GM19023 (cell line): ENCODE measurements around the gene SYNJ2.
A peak's percentile ranks its signal among the peaks of the same experiment; 100 is the strongest.

Experiments
- ATAC-seq: cut with Tn5 transposase; IDR thresholded peaks from one replicate; pipeline ENCODE4 v1.9.1; 2021; ENCODE audit warnings: mild to moderate bottlenecking, moderate library complexity; ENCODE audit not compliant: unreplicated experiment

SYNJ2 gene

DNA sequence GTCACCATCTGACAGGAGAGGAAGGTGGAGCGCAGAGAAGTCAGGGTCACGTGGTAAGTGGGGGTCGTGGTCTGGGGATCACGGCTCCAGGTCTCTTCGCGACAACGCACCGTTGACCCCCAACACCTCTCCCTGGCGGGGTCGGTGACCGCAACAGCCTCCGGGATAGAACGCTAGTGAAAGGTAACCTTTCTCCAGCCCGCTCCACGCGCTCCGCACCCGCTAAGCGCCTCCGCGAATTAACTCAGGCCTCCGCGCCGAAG is 600 bp upstream of the SYNJ2 start:
- ATAC-seq: peak; percentile 33

DNA sequence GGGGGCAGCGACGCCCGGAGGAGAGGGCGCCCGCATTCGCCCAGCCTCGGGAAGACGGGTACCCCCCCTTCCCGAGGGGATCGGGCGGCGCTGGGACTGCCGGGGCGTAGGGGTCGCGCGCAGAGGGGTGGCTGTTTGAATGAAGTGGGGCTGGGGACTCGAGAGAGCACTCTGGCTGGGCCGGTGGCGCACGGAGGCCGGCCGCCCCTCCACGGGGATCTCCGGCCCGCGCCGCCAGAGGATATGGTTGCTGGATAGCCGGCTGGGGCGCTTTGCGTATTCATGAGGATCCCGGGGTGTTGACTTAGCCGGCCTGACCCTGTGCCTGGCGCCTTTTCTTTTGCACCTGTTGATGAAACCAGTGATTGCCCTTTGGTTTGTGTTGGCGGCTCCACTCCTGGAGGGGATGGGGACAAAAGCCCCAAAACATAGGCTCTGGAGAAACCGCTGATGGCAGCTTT is 469 bp downstream of the SYNJ2 start:
- ATAC-seq: peak; percentile 36

DNA sequence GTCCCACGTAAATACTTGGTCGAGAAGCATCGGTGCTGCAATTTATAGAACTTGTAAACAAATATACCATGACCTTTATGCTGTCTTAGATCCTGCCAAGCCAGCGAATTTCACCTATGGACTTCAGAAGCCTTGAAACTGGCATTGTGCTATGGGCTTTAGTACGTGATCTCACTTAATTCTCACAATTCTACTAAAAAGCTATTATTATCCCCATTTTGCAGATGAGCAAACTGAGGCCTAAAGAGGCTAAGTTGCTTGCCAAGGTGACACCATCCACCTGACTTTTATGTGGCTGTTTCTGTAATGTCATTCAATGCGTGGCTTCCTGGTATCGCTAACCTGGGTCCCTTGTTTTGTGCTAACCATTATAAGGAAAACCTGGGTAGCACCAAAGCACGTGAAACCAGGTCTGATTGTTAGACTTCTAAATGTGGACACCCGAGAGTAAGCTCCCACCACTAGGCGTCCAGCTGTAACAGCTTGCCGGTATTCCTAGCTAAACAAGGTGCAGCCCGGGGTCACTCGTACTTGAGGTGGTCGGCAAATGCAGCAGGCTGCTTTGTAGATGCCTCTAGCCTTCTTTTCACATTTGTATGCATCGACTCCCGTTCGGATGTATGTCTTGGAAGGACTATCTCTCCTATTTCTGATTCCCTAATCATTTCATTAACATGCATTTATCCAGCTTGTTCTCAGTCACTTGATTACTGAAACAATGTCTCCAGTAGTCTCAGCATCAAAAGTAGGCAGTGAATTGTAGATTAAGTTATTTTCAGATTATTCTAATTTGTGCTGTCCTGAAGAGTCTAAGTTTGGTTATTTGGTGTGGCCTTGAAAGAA is 1.1 kb downstream of the SYNJ2 start:
- ATAC-seq: no peak

DNA sequence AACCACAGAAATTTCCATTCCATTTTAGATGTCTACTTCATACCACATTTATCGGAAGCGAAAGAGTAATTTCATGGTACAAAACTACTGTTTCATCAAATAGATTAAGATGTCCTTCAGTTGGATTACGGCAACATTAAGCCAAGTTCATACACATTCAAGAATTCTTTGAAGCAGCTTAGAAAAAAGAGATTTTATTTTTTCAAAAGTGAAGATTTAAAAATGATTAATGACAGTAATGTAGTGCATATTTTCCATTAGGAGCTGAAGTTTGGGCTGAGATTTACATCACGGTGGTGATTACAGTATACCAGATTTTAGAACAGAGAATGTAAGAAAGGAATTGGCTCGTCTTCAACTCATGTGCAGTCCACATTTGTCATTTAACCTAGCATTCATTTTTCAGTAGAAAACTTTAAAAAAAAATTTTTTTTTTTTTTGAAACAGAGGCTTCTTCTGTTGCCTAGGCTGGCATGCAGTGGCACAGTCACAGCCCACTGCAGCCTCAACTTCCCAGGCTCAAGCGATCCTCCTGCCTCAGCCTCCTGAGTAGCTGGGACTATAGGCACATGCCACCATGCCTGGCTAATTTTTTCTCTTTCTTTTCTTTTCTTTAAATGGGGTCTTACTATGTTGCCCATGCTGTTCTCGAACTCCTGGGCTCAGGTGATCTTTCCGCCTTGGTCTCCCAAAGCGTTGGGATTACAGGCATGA is 1.9 kb downstream of the SYNJ2 start:
- no peak for ATAC-seq

DNA sequence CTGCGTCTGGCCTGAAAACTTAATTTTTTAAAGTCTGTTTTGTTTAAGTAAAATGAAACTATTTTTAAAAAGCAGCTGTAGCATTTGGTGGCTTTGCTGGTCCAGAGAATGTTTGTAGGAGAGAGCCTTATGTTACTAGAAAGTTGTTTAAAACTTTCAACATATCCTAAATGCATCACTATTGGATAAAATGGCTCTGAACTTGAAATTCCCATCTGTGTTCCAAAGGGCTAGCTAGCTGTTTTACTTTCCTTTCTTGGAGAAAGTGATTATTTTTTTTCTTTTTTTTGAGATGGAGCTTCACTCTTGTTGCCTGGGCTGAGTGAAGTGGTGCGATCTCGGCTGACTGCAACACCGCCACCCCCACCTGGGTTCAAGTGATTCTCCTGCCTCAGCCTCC is 2.5 kb downstream of the SYNJ2 start:
- no peak for ATAC-seq

DNA sequence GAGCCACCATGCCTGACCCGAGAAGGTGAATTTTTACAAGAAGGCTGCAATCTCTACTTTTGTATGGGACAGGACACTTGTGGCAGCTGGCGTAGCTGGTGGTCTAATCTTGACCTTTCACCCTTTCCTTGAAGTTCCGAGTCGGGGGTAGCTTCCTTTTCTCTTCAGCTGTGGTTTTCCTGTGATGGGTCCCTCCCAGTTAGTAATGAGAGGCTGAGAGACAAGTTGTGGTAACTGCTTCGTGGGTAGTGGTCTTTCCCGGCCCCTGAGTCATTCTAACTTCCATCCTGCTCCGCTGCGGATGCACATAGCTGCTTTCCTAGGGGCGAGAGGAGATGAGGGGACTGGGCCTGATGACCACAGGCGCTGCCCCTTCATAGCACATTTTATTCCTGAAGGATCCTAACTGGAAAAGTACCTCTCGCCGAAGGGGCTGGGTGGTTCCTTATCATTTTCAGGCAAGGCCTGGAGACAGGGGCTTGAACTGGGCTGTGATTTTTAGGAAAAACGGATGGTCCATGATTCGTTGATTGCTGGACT is 3.1 kb downstream of the SYNJ2 start:
- no peak for ATAC-seq

DNA sequence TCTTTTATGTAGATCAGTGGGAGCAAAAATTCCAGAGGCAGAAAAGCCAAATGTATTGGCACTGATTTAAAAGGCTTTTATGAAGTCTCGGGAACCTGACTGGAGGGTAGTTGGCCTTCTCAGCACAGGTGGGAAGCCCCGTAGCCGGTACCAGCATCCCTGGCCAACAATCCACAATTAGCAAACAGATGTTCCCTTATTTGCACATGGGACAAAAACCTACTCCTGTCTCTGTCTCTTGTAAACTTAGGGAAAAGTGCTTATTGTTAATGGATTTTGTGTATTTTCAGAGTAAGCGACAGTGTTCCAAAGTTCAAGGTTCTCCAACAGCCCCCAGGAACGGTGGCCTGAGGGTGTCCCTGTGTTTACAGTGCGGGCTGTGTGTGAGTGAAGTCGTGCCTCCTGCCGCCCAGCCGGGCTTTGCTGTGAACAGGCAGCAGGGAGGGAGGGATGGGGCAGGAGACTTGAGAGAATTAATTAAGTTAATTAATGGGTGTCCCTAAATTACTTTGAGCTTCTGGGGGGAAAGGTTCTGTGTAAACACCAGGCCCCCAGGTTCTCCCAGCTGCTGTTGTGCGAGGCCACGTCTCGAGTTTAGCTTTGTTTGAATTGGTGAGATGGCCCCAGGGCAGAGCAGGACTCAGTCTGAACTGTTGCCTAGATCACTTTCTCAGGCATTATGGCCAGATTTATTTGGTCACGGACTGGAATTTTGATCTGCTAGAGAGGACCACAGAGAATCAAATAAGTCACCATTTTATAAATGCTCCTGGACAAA is 3.9 kb downstream of the SYNJ2 start:
- ATAC-seq: no peak

DNA sequence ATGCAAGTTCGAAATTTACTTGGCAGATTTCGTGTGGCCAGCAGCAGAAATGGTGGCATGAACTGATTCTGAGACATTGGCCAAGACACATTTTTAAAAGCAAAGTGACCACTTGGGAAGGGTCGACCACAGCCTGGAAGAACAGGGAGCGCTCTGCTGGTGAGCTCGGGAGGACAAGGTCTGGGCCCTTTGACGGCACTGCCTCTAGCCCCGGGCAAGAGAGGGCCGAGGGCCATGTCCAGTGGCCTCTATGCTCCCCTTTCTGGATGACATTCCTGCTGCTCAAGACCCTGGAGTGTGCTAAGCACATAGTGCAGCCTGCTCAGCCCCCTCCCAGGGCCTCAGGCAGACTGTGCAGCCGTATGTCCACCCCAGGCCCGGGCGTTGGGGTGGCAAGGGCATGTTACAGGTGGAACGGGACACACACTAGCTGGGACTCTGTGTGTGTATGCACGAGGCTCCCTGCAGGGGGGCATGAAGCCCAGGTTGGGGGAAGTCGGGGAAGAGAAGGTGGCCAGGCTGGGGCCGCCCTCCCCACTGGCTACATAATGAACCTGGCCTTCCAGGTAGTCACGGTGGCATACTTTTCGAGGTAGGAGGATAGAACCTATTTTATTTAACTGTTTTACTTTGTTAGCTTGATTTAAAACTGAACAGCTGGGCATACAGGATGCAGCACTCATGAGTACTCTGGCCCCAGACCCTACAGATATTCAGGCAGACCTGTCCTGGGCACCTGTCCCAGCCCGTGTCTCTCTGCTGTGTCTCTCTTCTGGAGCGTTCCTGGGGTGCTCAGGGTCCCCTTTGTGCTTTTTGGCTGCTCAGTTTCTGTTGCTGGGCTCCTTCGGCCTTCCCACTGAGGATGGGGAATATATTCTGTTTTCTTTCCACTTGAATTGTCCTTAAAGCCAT is 6.4 kb downstream of the SYNJ2 start:
- ATAC-seq: no peak

DNA sequence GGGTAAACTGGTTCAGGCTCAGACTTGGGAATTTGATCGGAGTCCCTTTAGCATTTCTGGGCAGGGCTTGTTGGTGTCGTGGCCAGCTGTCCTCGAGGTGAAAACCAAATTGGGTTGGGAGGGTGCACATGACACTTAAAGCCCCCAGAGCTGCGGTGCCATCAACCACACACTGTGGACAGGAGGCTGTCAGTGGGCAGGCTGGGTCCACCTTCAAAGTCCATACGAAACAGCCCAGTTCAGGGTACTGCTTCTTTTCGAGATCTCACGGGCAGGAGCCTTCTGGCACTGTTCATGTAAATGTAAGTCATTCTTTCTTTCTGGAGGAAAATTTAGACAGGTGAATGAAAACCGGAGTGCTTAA is 7.0 kb downstream of the SYNJ2 start:
- ATAC-seq: no peak

DNA sequence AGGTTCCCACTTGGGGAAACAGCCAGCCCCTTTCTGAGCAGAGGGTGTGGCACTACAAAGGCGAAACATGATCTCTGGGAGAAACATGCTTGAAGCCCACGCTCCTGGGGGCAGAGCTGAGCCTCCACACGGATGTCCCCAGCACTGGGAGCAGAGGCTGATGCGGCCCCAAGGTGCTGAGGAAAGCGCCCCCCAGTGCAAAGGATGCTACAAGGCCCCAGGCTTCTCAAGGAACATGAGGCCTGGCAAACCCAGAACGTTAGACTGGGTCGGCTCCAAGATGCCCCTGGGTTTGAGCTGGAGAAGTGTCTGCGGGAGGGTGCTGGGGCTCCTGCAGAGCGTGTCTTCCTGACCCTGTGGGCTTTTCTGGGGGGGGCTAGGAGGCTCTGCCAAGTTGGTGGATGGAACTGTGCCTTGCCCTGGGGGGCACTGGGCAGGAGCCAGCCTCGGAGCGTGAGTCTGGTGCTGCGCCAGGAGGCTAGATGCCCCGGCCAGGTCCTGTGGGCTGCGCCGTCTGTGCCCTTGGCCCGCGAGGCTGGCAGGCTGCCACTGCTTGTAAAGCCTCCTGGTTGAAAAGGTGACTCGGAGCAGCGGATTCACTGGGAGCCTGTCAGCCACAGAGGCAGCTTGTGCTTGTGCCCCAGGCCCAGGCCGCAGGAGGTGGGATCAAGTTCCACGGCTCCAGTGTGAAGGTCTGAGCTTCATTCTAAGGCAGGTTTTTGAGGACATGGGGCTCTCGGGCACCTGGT is 8.1 kb downstream of the SYNJ2 start:
- no peak for ATAC-seq

DNA sequence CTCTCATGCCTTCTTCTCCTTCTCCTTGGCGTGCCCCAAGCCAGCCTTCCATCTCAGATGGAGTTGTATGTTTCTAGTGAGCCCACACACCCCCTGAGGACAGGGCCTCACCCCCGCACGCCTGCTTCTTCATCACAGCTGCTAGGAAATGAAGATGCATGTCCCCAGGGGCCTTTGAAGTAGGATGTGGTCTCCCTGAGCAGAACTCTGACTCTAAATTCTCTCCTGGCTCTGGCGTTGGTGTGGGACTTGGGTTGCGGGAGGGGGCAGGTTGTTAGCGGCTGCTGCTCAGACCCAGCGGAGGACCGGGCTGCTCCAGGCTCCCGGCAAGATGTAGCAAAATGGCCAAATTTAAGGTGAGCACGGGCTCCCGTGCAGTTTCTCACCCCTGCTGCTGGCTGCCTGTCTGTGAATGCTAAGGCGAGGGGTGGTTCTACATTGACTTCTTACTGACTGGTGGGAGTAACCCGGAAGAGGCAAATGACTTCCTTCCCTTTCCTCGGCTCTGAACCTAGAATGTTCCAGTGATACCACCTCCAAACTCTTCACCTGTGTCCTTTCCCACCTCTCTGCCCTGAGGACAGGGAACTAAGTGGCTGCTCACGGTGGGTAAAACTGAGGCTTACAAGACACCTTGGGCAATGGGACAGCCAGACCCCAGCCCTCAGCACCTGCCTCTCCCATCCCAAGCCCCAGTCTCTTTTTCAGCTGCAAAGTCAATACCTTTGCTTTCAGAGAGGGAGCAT is 8.8 kb downstream of the SYNJ2 start:
- no peak for ATAC-seq

DNA sequence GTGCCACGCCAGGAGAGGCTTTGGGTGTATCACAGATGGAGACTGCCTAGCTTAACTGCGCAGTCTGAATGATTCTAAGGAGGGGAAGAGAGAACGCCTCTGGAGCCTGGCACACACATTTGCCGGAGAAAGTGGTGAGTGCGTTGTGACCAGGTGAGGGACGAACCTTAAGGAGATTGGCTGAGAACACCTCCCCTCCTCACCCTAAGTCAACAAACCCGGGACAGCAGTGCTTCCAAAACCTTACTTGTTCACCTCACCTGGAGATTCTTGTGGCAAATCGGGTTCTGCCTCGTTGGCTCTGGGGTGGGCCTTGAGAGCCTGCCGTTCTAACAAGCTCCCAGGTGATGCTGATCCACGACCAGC is 9.4 kb downstream of the SYNJ2 start:
- ATAC-seq: no peak

DNA sequence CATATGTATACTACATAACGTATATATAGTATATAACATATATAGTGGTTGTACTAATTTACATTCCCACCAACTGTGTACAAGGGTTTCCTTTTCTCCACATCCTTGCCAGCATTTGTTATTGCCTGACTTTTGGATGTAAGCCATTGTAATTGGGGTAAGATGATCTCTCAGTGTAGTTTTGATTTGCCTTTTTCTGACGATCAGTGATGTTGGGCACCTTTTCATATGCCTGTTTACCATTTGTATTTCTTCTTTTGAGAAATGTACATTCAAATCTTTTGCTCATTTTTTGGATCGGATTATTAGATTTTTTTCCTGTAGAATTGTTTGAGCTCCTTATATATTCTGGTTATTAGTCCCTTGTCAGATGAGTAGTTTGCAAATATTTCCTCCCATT is 11.4 kb downstream of the SYNJ2 start:
- ATAC-seq: no peak

DNA sequence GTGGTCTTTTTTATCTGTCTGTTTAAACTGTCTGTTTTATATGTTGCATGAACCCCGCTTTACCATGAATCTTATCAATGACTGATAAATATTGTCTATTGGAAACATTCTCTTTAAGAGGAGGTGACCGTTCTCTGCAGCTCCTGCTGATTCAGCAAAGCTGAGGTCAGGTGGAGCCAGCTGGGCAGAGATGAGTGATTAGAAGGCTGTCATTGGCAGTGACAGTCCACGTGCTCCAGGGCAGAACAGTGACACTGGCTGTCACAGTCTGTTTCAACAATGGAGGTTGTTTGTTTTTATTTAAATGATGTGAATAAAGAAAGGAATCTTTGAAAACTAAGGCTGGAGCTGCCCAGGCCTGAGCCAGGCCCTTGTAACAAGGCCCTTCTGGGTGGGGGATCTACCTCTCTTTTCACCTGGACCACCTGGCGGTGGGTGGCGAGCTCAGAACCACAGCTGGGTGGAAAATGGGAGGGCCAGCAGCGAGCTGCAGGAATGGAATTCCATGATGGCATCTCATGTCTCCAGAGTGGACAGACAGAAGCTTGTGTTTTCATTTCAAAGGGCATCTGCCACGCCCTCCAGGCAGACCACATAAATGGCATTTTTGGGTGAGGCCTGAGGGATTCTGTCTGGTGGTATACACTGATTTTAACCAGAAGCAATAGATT is 12.6 kb downstream of the SYNJ2 start:
- ATAC-seq: no peak

DNA sequence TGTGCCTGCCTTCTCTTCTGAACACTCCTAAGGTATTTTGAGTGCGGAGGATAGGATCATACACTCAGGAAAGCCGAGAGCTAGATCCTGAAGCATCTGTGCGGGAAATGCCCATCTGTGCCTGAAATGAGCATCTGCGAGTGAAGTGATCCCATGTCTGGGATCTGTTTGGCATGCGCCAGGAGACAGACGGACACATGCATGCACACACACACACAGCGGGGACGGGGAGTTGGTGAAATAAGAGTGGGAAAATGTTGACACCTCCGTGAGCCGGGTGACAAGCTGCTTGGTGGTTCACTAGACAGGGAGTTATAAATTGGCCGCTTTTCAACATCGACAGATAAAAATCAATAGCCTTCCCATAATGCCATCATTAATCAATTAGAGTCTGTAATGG is 13.8 kb downstream of the SYNJ2 start:
- ATAC-seq: no peak

DNA sequence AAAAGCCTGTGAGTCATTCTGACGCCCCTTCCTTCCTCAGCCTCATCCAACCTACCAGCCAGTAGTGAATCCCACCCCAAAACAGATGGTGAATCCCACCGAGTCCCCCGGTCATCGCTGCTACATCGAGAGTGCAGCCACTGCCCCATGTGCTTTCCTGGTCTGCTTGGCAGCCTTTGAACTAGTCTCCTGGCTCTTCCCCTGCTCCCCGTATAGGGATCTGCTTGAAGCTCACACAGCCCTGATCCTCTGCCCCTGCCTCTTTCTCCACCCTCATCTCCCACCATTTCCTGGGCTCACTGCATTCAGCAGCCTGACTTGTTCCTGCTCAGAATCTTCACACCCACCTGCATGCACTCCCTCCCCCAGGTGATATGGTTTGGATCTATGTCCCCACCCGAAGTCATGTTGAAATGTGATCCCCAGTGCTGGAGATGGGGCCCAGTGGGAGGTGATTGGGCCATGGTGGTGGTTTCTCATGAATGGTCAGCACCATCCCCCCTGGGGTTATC is 14.6 kb downstream of the SYNJ2 start:
- no peak for ATAC-seq

DNA sequence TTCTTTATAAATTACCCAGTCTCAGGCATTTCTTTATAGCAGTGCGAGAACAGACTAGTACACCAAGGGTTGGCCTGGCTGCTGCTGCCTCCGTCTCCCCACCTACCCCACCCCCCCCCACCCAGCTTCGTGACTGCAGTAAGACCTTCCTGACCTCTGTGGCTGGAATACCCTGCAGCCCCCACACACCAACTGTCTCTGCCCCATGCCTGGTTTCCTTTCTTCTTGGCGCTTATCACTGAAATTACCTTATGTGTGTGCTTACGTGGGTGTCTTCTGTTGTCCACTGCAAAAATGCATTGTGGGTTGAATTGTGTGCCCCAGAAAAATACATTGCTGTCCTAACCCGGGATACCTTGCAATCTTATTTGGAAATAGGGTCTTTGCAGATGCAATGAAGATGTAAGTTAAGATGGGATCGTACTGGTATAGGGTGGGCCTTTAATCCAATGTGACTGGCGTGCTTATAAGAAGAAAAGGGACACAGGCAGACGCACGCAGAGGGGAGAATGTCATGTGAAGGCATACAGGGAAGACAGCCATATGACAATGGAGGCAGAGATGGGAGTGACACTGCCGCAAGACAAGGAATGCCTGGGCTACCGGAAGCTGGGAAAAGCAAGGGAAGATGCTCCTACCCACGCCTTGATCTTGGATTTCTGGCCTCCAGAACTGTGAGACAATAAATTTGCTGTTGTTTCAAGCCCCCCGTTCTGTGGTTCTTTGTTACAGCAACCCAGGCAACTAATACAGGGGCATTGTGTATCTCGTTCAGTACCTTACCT is 15.4 kb downstream of the SYNJ2 start:
- no peak for ATAC-seq
